Activated T-cell treated with anti-CD3 and anti-CD28 coated beads, Interleukin-2, amount 50 U/mL, for 24 hours (primary cell): ENCODE measurements around the gene GREB1.
"Not testable (repeated sequence)": the region's sequence is repeated elsewhere in the genome, so short reads cannot be mapped to it uniquely, and the experiment has no call there.

Experiments
- DNase-seq: peaks from one replicate; pipeline ENCODE4 v3.0.0-alpha.2; 2020
- H3K27ac Mint-ChIP-seq: 2 replicates; pipeline ENCODE4 v1.8.0; 2020; ENCODE audit warnings: mild to moderate bottlenecking, mixed read lengths
- H3K27me3 Mint-ChIP-seq: 2 replicates; pipeline ENCODE4 v1.8.0; 2020; ENCODE audit warnings: mixed read lengths
- H3K36me3 Mint-ChIP-seq: 2 replicates; pipeline ENCODE4 v1.8.0; 2020; ENCODE audit warnings: low read depth, mixed read lengths
- H3K4me1 Mint-ChIP-seq: 2 replicates; pipeline ENCODE4 v1.8.0; 2020; ENCODE audit warnings: low read depth, mixed read lengths
- H3K4me3 Mint-ChIP-seq: 2 replicates; pipeline ENCODE4 v1.8.0; 2020; ENCODE audit warnings: mild to moderate bottlenecking, moderate library complexity, mixed read lengths
- H3K9me3 Mint-ChIP-seq: 2 replicates; pipeline ENCODE4 v1.8.0; 2020; ENCODE audit warnings: mixed read lengths

The GREB1 gene

DNA sequence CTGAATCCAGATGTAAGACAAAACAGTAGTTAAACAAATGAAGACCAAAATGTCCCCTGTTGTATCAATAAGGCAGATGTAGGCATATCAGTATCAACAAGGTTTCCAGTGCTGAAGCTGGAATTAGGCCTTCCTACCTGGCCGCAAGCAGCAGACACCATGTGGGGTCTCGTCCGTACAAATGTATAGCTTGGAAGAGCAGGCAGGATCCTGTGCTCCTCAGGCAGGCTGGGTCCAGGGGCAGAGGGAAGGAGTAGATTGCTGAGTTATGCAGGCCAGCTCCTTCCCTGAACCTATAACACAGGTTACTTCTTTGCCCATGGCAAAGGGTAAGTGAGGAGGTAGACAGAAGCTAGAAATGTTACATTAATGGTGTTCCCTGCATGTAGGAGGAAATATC is 112.7 kb downstream of the GREB1 start:
- no peaks in the 10 kb centered on the region for H3K4me1 Mint-ChIP-seq
- no peaks in the 10 kb centered on the region for H3K36me3 Mint-ChIP-seq
- H3K27ac Mint-ChIP-seq: no peak overlapping the region
- no peak for DNase-seq
- H3K4me3 Mint-ChIP-seq: no peak overlapping the region
- no peaks in the 10 kb centered on the region for H3K9me3 Mint-ChIP-seq
- H3K27me3 Mint-ChIP-seq: peaks cover 11% of the 10 kb centered on the region

- no peak for DNase-seq
- H3K9me3 Mint-ChIP-seq: no peaks in the 10 kb centered on the region
- H3K27ac Mint-ChIP-seq: no peak overlapping the region
- H3K4me1 Mint-ChIP-seq: peaks cover 8% of the 10 kb centered on the region
- no peaks in the 10 kb centered on the region for H3K36me3 Mint-ChIP-seq
- H3K4me3 Mint-ChIP-seq: no peak overlapping the region
- peaks cover 11% of the 10 kb centered on the region for H3K27me3 Mint-ChIP-seq
These were observed 114.2 kb downstream of the GREB1 start for GRCh38 chr2:11647834-11648600.

DNA sequence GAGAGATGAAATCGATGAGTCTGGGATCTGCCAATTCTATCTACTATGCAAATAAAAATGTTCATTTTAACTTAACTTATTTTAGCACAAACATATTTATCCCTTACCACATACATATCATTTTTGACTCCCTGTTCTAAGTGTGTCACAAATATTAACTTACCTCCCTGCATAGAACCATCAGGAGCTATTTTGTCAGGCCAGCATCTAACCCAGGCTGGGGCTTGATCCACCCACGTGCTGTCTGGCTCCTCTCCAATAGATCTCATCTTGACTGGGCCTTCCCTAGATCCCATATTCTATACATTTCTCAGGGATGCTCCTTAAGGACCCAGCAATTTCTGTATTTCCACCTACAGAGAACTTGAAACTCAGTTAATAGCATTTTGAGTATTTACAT is 115.2 kb downstream of the GREB1 start:
- H3K36me3 Mint-ChIP-seq: no peaks in the 10 kb centered on the region
- peaks cover 8% of the 10 kb centered on the region for H3K4me1 Mint-ChIP-seq
- H3K4me3 Mint-ChIP-seq: no peak overlapping the region
- no peaks in the 10 kb centered on the region for H3K9me3 Mint-ChIP-seq
- no peak overlapping the region for H3K27ac Mint-ChIP-seq
- H3K27me3 Mint-ChIP-seq: peaks cover 11% of the 10 kb centered on the region
- DNase-seq: no peak

GRCh38 chr2:11651856-11652548 is 118.2 kb downstream of the GREB1 start:
- H3K36me3 Mint-ChIP-seq: no peaks in the 10 kb centered on the region

DNA sequence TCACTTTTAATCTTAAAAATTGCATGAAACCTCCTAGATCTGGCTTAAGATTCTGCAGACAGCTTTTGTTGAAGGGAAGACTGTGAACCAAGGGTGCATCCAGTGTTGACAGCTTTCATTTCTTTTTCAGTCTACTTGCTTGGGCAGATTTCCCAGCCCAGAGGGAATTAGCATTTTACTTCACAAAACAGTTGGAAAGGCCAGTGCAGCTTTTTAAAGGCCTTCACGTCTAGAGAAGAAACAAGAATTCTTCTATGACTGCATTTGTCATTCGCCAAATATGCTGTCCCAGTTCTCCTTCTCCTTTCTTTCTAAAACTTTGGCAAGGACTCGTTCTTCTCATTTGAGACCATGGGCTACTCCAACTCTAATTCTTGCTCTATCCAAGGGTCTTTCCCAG is 118.7 kb downstream of the GREB1 start:
- Mint-ChIP-seq H3K27me3 (peaks cover 12% of the 10 kb centered on the region), H3K4me1 (peaks cover 8% of the 10 kb centered on the region), H3K4me3 (no peak overlapping the region), H3K9me3 (no peaks in the 10 kb centered on the region), H3K36me3 (no peaks in the 10 kb centered on the region), H3K27ac (no peak overlapping the region)
- DNase-seq: no peak

More at GRCh38 chr2:11651856-11652548, 118.2 kb downstream of the GREB1 start:
- no peak for DNase-seq
- Mint-ChIP-seq H3K27me3 (peaks cover 8% of the 10 kb centered on the region), H3K9me3 (no peaks in the 10 kb centered on the region), H3K27ac (no peak overlapping the region), H3K4me3 (no peak overlapping the region), H3K4me1 (peaks cover 8% of the 10 kb centered on the region)

DNA sequence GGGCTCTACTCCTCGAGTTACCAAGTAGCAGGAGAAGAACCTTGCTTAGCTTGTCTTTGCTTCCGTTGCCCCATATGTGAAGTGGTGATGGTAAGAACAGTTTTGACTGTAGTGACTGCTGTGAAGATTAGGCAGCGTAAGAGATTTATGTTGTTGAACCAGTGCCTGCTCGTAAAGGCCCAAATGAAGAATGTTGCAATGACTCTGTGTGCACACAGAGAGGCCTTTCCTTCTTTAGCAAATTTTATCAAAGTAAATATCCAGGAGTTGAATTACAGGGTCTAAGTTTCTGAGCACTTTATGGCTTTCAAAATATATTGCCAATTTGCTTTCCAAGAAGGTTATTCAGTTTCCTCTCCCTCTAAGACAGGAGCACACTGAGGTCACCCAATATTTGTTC is 121.7 kb downstream of the GREB1 start:
- Mint-ChIP-seq H3K27ac (no peak overlapping the region), H3K4me1 (peaks cover 8% of the 10 kb centered on the region), H3K36me3 (no peaks in the 10 kb centered on the region), H3K4me3 (no peak overlapping the region), H3K9me3 (no peaks in the 10 kb centered on the region), H3K27me3 (peaks cover 28% of the 10 kb centered on the region)
- DNase-seq: no peak

DNA sequence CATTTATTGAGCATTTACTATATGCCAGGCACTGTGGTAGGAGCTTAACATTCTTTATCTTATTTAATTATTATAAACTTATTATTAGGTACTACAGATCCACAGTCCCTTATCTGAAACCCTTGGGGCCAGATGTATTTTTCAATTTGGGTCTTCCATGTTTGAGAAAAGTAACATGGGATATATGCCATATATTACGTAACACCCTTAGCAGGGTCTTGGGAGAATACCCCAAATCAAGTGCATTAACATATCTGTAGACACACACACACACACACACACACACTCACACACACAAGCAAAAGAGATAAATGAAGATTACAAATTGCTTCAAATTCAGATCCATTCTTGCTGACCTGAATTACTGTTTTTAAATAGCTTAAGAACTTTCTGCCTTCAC is 122.4 kb downstream of the GREB1 start:
- no peak for DNase-seq
- Mint-ChIP-seq H3K4me1 (peaks cover 8% of the 10 kb centered on the region), H3K36me3 (no peaks in the 10 kb centered on the region), H3K27ac (no peak overlapping the region), H3K27me3 (peaks cover 29% of the 10 kb centered on the region), H3K9me3 (no peaks in the 10 kb centered on the region), H3K4me3 (no peak overlapping the region)

GRCh38 chr2:11656671-11657101 is 122.8 kb downstream of the GREB1 start:
- Mint-ChIP-seq H3K27me3 (peaks cover 32% of the 10 kb centered on the region), H3K9me3 (no peaks in the 10 kb centered on the region)
- DNase-seq: no peak

DNA sequence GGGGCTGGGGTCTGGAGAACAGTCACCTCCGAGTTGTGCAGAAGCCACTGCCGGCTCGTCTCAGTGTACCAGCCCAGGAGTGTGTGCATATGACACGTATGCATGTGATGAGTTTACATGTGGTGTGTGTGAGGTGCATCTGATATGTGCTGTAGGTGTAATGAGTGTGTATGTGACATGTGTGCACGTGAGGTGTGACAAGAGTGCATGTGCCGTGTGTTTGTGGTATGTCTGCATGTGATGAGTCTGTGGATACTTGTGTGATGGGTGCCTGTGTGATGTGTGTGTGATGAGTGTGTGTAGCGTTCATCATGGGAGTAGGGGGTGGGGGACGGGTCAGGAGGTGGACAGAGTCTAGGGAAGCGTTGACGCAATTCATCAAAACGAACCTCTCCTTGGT is 123.3 kb downstream of the GREB1 start:
- Mint-ChIP-seq H3K4me3 (no peak overlapping the region), H3K36me3 (peaks cover 3% of the 10 kb centered on the region), H3K9me3 (peaks cover 2% of the 10 kb centered on the region), H3K27ac (no peak overlapping the region), H3K27me3 (peaks cover 36% of the 10 kb centered on the region), H3K4me1 (peaks cover 5% of the 10 kb centered on the region)
- no peak for DNase-seq

More at GRCh38 chr2:11656671-11657101, 122.8 kb downstream of the GREB1 start:
- no peaks in the 10 kb centered on the region for H3K36me3 Mint-ChIP-seq
- H3K4me1 Mint-ChIP-seq: peaks cover 8% of the 10 kb centered on the region
- no peak overlapping the region for H3K4me3 Mint-ChIP-seq
- H3K27ac Mint-ChIP-seq: no peak overlapping the region

- Mint-ChIP-seq H3K9me3 (peaks cover 3% of the 10 kb centered on the region), H3K4me3 (no peak overlapping the region), H3K36me3 (peaks cover 3% of the 10 kb centered on the region), H3K4me1 (peaks cover 2% of the 10 kb centered on the region), H3K27me3 (peaks cover 37% of the 10 kb centered on the region), H3K27ac (no peak overlapping the region)
- no peak for DNase-seq
These were observed 123.8 kb downstream of the GREB1 start for GRCh38 chr2:11657646-11658045.

- Mint-ChIP-seq H3K4me3 (no peak overlapping the region), H3K9me3 (peaks cover 11% of the 10 kb centered on the region), H3K27ac (no peak overlapping the region), H3K36me3 (peaks cover 3% of the 10 kb centered on the region), H3K27me3 (peaks cover 43% of the 10 kb centered on the region), H3K4me1 (no peaks in the 10 kb centered on the region)
- DNase-seq: no peak
These were observed 124.6 kb downstream of the GREB1 start for GRCh38 chr2:11658208-11659114.

DNA sequence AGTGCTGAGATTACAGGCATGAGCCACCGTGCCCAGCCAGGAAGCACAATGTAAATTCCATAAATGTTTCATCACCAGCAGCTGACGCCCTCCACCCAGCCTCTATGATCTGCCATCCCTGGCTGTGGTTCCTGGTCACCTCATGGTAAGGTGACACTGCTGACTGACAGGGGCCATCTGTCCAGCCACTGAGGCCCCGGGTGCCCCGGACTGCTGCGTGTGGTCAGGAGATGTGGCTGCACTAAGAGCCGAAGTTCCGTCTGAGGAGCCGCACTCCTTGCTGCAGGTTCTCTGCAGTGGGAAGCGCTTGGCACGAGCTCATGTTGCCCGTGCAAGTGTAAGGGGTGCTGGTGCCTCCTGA is 125.2 kb downstream of the GREB1 start:
- Mint-ChIP-seq H3K27ac (no peak overlapping the region), H3K9me3 (peaks cover 14% of the 10 kb centered on the region), H3K4me1 (no peaks in the 10 kb centered on the region), H3K27me3 (peaks cover 46% of the 10 kb centered on the region), H3K4me3 (no peak overlapping the region), H3K36me3 (peaks cover 3% of the 10 kb centered on the region)
- no peak for DNase-seq

GRCh38 chr2:11659851-11660250 is 126.0 kb downstream of the GREB1 start:
- no peak for DNase-seq
- Mint-ChIP-seq H3K36me3 (peaks cover 3% of the 10 kb centered on the region), H3K27me3 (peaks cover 48% of the 10 kb centered on the region), H3K9me3 (peaks cover 14% of the 10 kb centered on the region), H3K27ac (no peak overlapping the region), H3K4me3 (no peak overlapping the region), H3K4me1 (no peaks in the 10 kb centered on the region)

GRCh38 chr2:11660396-11660795 is 126.6 kb downstream of the GREB1 start:
- H3K9me3 Mint-ChIP-seq: peaks cover 14% of the 10 kb centered on the region

More at GRCh38 chr2:11660396-11660795, 126.6 kb downstream of the GREB1 start:
- H3K36me3 Mint-ChIP-seq, H3K27ac Mint-ChIP-seq, H3K4me1 Mint-ChIP-seq, DNase-seq, H3K4me3 Mint-ChIP-seq: not testable (repeated sequence)
- H3K27me3 Mint-ChIP-seq: peaks cover 48% of the 10 kb centered on the region
